HG02763 (cell line): ENCODE results near the gene PSMC4.

Experiments used
- ATAC-seq: cut with Tn5 transposase; IDR thresholded peaks from one replicate; pipeline ENCODE4 v1.9.1; 2021; ENCODE audit warnings: mild to moderate bottlenecking, moderate library complexity; ENCODE audit not compliant: unreplicated experiment

The PSMC4 gene

DNA sequence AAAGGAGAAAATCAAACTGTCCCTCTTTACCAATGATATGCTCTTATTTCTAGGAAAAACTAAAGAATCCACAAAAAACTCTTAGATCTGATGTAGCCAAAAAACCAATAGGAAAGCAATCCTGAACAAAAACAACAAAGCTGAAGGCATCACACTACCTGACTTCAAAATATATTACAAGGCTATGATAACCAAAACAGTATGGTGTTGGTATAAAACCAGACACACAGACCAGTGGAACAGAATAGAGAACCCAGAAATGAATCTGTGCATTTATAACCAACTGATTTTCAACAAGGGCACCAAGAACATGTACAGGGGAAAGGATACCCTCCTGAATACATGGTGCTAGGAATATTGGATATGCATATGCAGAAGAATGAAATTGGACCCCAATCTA lies 16.2 kb downstream of the PSMC4 start:
- no peak for ATAC-seq

DNA sequence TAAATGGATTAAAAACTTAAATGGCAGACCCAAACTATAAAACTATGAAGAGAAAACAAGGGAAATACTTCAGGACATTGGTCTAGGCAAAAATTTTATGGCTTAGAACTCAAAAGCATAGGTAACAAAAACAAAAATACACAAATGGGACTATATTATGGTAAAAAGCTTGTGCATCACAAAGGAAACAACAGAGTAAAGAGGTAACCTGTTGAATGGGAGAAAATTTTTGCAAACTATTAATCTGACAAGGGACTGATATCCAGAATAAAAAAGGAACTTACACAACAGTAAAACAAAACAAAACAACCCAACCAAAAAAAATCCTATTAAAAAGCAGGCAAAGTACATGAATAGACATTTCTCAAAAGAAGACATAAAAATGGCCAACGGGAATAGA lies 16.6 kb downstream of the PSMC4 start:
- ATAC-seq: no peak

DNA sequence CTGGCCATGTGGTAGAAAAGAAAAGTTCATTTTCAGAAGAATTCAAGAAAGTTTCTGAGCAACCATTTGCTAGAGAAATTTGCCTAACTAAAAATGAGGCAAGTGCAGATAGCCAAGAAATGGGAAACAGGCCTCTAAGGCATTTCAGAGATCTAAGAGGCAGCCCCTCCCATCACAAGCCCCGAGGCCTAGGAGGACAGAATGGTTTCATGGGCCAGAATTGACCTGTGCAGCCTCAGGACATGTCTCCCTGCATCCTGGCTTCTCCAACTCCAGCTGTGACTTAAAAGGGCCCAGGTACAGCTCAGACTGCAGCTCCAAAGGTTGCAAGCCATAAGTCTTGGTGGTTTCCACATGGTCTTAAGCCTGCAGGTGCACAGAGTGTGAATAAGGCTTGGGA lies 22.6 kb downstream of the PSMC4 start:
- ATAC-seq: no peak

DNA sequence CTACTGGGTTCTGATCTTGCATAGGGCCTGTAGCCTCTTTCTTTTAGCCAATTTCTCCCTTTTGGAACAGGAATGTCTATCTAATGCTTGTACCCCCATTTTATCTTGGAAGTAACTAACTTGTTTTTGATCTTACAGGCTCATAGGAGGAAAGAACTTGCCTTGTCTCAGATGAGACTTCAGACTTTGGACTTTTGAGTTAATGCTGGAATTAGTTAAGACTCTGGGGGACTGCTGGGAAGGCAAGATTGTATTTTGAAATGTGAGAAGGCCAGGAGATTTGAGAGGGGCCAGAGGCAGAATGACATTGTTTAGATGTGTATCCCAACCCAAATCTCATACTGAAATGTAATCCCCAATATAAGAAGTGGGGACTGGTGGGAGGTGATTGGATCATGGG lies 23.4 kb downstream of the PSMC4 start:
- no peak for ATAC-seq

DNA sequence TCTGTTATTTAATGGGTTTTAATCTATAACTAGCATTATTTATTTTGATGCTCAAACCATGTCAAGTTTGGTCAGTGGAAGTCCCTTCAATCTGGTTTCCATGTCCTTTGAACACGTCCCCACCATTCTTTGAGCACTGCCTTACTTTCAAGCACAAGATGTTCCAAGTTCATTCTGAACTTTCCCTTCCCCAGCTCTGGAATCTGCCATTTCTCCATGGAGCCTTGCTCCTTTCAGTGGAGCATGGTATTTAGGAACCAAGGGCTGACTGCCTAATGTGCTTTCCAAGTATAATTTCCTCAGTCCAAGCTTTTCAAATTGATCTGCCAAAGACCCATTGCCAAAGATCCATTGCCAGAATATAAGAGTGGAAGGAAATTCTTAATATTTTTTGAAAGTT lies 24.8 kb downstream of the PSMC4 start:
- no peak for ATAC-seq

DNA sequence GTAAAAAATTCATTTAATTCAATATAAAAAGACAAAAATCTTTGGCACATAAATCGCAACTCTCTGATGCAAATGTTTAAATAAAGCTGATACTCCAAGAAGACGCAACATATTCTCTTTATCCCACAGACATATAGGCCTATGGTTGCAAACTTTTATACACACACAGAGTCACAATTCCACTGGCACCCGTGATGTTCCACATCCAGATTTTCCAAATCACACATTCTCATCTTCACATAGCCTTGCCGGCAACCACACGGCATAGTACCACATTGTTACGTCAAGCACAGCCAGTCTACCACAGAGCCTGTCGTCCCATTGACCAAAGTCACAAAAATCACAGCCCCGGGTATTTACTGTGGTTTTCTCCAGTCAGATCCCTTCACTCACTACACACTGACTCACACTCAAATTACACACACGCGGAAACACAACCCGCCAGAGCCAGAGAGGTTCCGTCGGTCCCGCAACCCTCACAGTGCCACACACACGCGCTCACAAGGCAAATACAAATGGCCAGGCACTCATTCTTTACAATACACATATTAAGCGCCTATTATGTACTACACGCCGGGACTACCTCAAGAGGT lies 25.3 kb downstream of the PSMC4 start:
- no peak for ATAC-seq

DNA sequence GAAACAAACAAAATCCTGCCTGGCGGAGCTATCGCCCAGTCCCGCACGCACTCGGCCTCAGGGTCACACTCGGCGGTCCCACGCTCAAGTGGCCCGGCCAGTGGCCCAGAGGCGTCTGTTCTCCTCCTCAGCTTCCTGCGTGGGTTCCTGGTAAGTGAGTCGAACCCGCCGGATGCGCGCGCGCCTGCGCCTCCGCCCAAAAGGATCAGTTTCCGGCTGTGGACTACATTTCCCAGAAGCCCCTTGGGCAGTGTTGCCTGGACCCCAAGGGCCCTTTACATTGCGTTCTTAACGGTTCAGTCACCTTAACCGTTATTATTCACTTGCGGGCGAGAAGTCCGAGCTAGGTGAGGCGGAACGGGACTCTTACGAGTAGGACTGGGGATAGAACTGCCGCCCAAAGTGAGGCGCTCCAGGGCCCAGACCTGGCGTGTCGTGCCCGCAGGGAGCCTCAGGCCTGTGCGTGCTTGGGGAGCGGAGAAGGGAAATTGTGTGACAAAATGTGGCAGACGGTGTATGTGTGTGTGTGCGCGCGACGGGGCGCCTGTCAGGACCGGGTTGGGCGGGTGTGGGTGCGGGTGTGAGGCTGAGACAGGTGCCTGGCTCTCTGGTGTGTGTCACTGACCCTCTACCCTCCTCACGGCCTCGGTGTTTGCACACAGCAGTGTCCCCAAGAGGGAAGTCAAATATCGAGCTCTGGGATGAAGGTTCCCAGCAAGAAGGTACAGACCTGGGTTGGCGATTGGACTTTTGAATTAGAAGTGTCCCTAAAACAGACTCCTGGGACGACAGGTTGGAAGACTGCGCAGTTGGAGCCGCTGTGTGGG lies 26.1 kb downstream of the PSMC4 start, which contains the start of gene ZNF546:
ZNF546 (plus strand) TSS at position 250 of the 827 bp plus-strand sequence. CDS start 1,267 bp downstream, outside the sequence.
- peak; percentile 85 for ATAC-seq

DNA sequence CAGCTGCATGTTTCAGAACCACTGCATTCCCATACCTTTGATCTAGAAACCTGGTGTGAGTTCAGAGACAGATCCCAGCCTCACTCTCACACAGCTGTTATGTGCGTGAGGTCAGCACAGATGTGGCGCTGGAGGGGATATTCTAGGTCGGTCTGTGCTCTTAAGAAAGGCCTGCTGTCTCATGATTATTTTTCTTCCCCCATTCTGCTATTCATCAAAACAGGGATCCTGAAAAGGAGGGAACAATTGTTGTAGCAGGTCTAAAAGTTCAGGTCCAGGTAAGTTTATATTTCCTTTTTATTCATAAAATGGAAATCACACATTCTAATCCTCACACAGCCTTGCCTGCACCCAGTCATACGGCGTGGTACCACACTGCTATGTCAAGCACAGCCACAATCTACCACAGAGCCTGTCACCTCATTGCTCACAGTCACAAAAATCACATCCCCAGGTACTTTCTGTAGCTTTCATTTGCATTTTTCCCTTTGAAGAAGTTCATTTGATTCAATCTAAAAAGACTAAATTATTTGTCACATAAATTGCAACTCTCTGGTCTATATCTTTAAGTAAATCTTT lies 26.8 kb downstream of the PSMC4 start:
- no peak for ATAC-seq

DNA sequence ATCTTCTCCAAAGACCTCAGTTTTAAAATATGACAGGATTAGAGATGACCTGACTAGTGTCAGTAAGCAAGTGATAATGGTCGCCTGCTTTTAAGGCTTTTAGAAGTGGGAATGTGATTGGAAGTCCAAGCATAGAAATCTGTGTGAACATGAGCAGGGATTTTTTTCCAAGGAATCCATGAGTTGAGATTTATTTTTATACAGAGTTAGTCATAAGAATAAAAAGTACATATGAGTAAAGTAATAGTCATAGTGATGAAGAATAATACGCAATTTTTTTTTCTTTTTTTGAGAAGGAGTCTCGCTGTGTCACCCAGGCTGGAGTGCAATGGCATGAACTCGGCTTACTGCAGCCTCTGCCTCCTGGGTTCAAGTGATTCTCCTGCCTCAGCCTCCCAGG lies 27.5 kb downstream of the PSMC4 start:
- ATAC-seq: no peak

DNA sequence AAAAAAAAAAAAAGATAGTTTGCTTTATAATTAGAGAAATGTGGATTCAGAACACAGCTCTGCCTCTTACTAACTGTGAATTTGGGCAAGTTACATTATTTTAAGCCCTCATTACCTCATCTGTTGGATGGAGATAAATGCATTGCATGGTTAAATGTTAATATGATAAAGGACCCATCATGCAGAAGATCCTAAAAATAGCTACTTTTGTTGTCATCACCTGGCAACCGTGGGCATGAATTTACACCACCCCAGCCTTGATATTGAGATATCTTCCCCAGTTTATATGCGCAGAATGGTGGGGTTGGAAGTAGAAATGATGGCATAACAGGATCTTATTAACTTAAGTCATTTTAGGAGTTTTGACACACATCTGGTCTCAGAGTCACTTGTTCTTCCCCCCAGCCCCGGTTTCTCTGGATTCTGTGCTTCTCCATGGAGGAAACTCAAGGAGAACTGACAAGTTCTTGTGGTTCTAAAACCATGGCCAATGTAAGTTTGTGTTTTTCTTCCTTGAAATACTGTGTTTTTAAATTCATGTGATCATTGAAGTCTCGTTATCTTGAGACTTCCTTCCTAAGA lies 34.8 kb downstream of the PSMC4 start:
- no peak for ATAC-seq

DNA sequence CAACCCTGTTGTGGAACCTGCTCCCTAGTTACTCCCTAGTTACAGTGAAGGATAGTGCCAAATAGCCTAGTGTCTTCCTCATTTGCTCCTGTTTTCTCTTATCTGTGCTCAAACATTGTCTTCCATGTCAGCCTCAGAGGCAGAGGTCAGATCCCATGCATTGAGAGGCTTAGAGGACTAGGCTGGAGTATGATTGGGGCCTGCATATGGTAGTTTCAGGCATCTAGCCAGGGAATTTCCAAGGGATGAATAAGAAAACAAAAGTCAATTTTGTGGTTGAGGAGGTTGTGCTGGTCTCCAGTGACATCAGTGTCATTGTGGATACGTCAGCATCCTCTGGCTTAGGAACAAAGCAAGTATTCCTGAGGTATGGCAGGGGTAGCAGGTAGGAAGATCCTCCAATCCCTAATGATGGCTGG lies 35.3 kb downstream of the PSMC4 start:
- ATAC-seq: no peak

DNA sequence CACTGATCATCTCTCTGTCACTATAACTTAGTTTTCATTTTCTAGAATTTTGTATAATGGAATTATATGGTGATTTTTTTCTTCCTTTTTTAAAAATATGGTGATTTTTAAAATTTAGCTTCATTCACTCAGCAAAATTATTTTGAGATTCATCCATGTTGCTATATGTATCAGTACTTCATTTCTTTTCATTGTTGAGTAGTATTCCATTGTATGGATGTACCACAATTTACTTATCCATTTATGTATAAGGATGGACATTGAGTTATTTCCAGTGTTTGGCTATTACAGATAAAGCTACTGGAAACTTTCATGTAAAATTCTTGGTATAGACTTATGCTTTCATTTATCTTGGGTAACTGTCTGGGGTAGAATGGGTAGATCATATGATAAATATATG lies 38.7 kb downstream of the PSMC4 start:
- ATAC-seq: no peak

DNA sequence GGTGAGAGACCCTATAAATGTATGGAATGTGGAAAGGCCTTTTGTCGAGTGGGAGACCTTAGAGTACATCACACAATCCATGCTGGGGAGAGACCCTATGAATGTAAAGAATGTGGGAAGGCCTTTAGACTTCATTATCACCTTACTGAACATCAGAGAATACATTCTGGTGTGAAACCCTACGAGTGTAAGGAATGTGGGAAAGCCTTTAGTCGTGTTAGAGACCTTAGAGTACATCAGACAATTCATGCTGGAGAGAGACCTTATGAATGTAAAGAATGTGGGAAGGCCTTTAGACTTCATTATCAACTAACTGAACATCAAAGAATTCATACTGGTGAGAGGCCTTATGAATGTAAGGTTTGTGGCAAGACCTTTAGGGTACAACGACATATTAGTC lies 43.0 kb downstream of the PSMC4 start:
- ATAC-seq: no peak

DNA sequence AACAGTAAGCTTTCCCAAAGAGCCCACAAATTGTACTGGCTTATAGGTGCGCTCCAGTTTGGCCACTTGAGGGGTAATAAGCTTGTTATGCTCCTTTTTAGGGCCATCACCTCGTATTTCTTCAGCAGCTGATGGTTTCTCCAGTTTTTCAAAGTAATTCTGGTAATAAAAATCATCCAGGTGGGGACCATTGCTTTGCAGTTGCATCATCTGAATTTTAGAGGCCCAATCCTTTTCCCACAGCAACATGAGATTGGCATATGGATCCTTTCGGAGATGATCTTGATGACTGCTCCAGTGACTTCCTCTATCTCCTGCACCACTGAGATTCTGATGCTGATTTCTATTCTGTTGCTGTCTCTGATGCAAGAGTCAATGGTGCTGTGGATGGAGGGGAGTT lies 53.0 kb downstream of the PSMC4 start:
- ATAC-seq: no peak

DNA sequence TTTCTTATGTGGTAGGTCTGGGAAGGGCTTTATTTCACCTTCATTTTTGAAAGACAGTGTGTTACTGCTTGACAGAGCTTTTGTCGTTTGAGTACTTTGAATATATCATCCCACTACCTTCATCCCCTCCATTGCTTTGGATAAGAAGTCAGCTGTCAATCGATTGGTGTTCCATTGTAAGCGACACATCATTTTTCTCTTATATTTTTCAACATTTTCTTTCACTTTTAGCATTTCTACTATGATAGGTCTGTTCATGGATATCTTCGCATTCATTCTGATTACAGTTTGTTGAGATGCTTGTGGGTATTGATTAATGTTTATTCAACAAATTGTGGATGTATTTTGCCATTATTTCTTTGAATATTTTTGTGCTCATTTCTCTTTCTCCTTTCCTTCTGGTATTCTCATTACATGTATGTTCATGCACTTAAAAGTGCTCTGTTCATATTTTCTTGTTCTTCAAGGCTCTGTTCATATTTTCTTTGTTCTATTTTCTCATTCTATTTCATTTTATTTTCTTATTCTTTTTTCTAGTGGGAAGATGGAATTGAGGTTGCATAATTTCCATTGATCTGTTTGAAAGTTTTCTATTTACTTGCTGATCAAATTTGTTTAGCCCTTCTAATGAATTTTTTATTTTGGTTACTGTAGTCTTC lies 55.1 kb downstream of the PSMC4 start:
- no peak for ATAC-seq

DNA sequence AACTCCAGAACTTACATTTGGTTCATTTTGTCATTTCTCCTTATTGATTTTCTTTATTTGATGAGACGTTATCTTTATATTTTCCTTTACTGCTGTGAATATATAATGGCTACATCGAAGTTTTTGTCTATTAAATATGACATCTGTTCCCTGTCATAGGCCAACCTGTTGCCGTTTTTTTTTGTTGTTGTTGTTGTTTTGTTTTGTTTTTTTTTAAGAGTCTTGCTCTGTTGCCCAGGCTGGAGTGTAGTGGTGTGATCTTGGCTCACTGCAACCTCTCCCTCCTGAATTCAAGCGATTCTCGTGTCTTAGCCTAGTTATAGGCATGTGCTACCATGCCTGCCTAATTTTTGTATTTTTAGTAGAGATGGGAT lies 55.6 kb downstream of the PSMC4 start:
- ATAC-seq: no peak
